Kidney (tissue), 14 donors: Measurements from ENCODE around the gene ANKRD35. TPM values are rescaled to one million over a fixed set of nuclear protein-coding genes. Genes with fewer than 3 reads are reported as not detected.
"Not testable (repeated sequence)": the region's sequence is repeated elsewhere in the genome, so short reads cannot be mapped to it uniquely, and the experiment has no call there.

Experiments used
- DNase-seq, 5 donors: peaks; one replicate each; pipeline ENCODE4 v3.0.0-alpha.2; 2013 to 2020
- FAIRE-seq: peaks from 2 replicates; lab custom pipeline; 2012; peaks lifted over from hg19 to GRCh38; lab: Jason Lieb, UNC
- H3K27ac ChIP-seq, 2 donors: one replicate each; pipeline ENCODE4 v1.7.0; 2013; ENCODE audit warnings: low read depth in 2 of 2, low read length in 2 of 2, inconsistent platforms in 1 of 2
- H3K27me3 ChIP-seq: one replicate; pipeline ENCODE4 v1.7.1; 2013; ENCODE audit warnings: low read length, inconsistent platforms; ENCODE audit not compliant: control insufficient read depth, insufficient read depth
- H3K36me3 ChIP-seq, 3 donors: one replicate each; pipeline versions ENCODE4 v1.7.0 to v1.7.1; 2013; ENCODE audit warnings: low read length in 3 of 3, control low read depth in 1 of 3, inconsistent platforms in 1 of 3; ENCODE audit not compliant: insufficient read depth in 3 of 3, control insufficient read depth in 2 of 3
- H3K4me1 ChIP-seq, 3 donors: one replicate each; pipeline versions ENCODE4 v1.7.0 to v1.7.1; 2013; ENCODE audit warnings: low read length in 3 of 3, inconsistent platforms in 1 of 3, low read depth in 1 of 3; ENCODE audit not compliant: control insufficient read depth in 2 of 3, insufficient read depth in 2 of 3
- H3K4me3 ChIP-seq, 3 donors: one replicate each; pipeline versions ENCODE4 v1.7.0 to v1.8.1; 2013; ENCODE audit warnings: low read length in 3 of 3, control low read depth in 1 of 3, inconsistent platforms in 1 of 3
- H3K9ac ChIP-seq, 3 donors: one replicate each; pipeline versions ENCODE4 v1.7.0 to v1.7.1; 2013; ENCODE audit warnings: low read length in 3 of 3, control low read depth in 1 of 3, inconsistent platforms in 1 of 3
- H3K9me3 ChIP-seq, 3 donors: one replicate each; pipeline versions ENCODE4 v1.7.0 to v1.7.1; 2013; ENCODE audit warnings: low read length in 3 of 3, control low read depth in 1 of 3, inconsistent platforms in 1 of 3; ENCODE audit not compliant: control insufficient read depth in 2 of 3, insufficient read depth in 1 of 3
- CTCF ChIP-seq: IDR thresholded peaks from 3 replicates; pipeline ENCODE4 v1.5.1; 2012; ENCODE audit warnings: mild to moderate bottlenecking, moderate library complexity, borderline replicate concordance; ENCODE audit not compliant: insufficient read depth; ENCODE audit errors: extremely low read depth
- intact Hi-C: fragments of 100-400 bp; cut with DNase I; formaldehyde crosslinking; loops from one replicate; pipeline ENCODE4 v1.11.1; 2022
- polyA plus RNA-seq: library from polyadenylated mRNA; stranded (reverse); fragments of 350-450 nt; fragmentation: Illumina TruSeq; extraction: RNeasy Lipid Tissue Mini Kit (QIAGEN cat#74804); gene quantifications from one replicate; pipeline ENCODE4 v1.2.3, GENCODE V29; 2014; ENCODE audit warnings: low read depth, low replicate concordance; ENCODE audit not compliant: insufficient read depth
- total RNA-seq: library from RNA; stranded (reverse); fragmentation: NEBNext Ultra II Directional; extraction: Animal tissue kit (Norgen Biotek cat#: 25700); gene quantifications from one replicate; pipeline ENCODE4 v1.2.1, GENCODE V29; 2021
- donor health status: control.
- donor health status: control.
- donor health status: control.
- donor health status: control.
- donor health status: control.
- donor health status: DM: yes; HTN: yes; CAD: no.
- donor health status: Normal renal cell carcinoma (clear cell type).

The ANKRD35 gene
- total and polyA plus RNA-seq, 2 donors from 2014 or later, result 0.71 to 1.2 TPM

- H3K4me3 ChIP-seq, result no peak overlapping the region
- FAIRE-seq, result no peak
- H3K9me3 ChIP-seq, result no peaks in the 10 kb centered on the region
- H3K27me3 ChIP-seq, result no peaks in the 10 kb centered on the region
- TF ChIP-seq CTCF, result no peak
- no peak overlapping the region for H3K27ac ChIP-seq
- DNase-seq, result no peak
- H3K4me1 ChIP-seq, result peaks cover 0 to 6% (median 0%) of the 10 kb centered on the region in 3 donors
- H3K36me3 ChIP-seq, result peaks cover 17 to 36% (median 34%) of the 10 kb centered on the region in 3 donors
- intact Hi-C loops, result no loop called here
- H3K9ac ChIP-seq, result no peak overlapping the region
These were observed 59.6 kb downstream of the ANKRD35 start for GRCh38 chr1:145826030-145826429.

- Histone ChIP-seq H3K4me3 (peak overlapping the region; percentile 71 to 97 (median 73)), H3K27me3 (no peaks in the 10 kb centered on the region), H3K9ac (peak overlapping the region; percentile 12 to 84 (median 82)), H3K27ac (peak overlapping the region; percentile 83 to 85), H3K36me3 (peaks cover 17 to 30% (median 25%) of the 10 kb centered on the region in 3 donors), H3K9me3 (no peaks in the 10 kb centered on the region), H3K4me1 (peaks cover 0 to 6% (median 0%) of the 10 kb centered on the region in 3 donors)
- DNase-seq (peak in 1 of 5 donors; percentile 29), FAIRE-seq (no peak)
- intact Hi-C loops, result no loop called here
- no peak for TF ChIP-seq CTCF
These were observed 61.2 kb downstream of the ANKRD35 start for GRCh38 chr1:145824499-145824842.

- TF ChIP-seq CTCF, result no peak
- intact Hi-C loops, result no loop called here
These were observed 61.8 kb downstream of the ANKRD35 start, which contains the start of the genes POLR3C and RNF115 for GRCh38 chr1:145823565-145824498. POLR3C (plus strand) TSS chr1:145824200; CDS start chr1:145825777, 1,577 bp downstream. RNF115 (minus strand) TSS chr1:145824095; CDS start chr1:145823873, 222 bp downstream.

GRCh38 chr1:145822779-145823331, 62.8 kb downstream of the ANKRD35 start:
- peaks cover 10 to 13% (median 11%) of the 10 kb centered on the region in 3 donors for H3K36me3 ChIP-seq
- FAIRE-seq, H3K4me1 ChIP-seq, H3K9me3 ChIP-seq, H3K27me3 ChIP-seq, H3K4me3 ChIP-seq, H3K27ac ChIP-seq, H3K9ac ChIP-seq, intact Hi-C loops, DNase-seq: not testable (repeated sequence)

More at GRCh38 chr1:145823565-145824498, 61.8 kb downstream of the ANKRD35 start, which contains the start of the genes POLR3C and RNF115:
- peak within 1 kb of the TSS; percentile 83 to 85 for H3K27ac ChIP-seq
- peak within 1 kb of the TSS; percentile 12 to 84 (median 82) for H3K9ac ChIP-seq
- H3K4me1 ChIP-seq, result peaks cover 0 to 6% (median 0%) of the 10 kb centered on the region in 3 donors
- H3K36me3 ChIP-seq, result peaks cover 11 to 23% (median 19%) of the 10 kb centered on the region in 3 donors
- H3K27me3 ChIP-seq, result no peaks in the 10 kb centered on the region
- no peaks in the 10 kb centered on the region for H3K9me3 ChIP-seq
- peak within 1 kb of the TSS; percentile 71 to 97 (median 73) for H3K4me3 ChIP-seq
- no peak for FAIRE-seq
- peak; percentile 93 to 97 (median 96) for DNase-seq

GRCh38 chr1:145818095-145818494, 67.6 kb downstream of the ANKRD35 start:
- H3K9me3 ChIP-seq, H3K36me3 ChIP-seq, H3K9ac ChIP-seq, H3K4me3 ChIP-seq, intact Hi-C loops, DNase-seq, H3K27ac ChIP-seq, FAIRE-seq, H3K4me1 ChIP-seq, H3K27me3 ChIP-seq: not testable (repeated sequence)
